GM20431 (cell line): Measurements from ENCODE around the gene DTWD1.
"Not testable (repeated sequence)": the region's sequence is repeated elsewhere in the genome, so short reads cannot be mapped to it uniquely, and the experiment has no call there.

Experiments
- in situ Hi-C: fragments of 300-500 bp; cut with MseI, MboI; formaldehyde crosslinking; loops from one replicate; pipeline ENCODE4 v1.15.0; 2020; ENCODE audit warnings: low sequenced_read_pairs; ENCODE audit not compliant: unreplicated experiment

The DTWD1 gene

DNA sequence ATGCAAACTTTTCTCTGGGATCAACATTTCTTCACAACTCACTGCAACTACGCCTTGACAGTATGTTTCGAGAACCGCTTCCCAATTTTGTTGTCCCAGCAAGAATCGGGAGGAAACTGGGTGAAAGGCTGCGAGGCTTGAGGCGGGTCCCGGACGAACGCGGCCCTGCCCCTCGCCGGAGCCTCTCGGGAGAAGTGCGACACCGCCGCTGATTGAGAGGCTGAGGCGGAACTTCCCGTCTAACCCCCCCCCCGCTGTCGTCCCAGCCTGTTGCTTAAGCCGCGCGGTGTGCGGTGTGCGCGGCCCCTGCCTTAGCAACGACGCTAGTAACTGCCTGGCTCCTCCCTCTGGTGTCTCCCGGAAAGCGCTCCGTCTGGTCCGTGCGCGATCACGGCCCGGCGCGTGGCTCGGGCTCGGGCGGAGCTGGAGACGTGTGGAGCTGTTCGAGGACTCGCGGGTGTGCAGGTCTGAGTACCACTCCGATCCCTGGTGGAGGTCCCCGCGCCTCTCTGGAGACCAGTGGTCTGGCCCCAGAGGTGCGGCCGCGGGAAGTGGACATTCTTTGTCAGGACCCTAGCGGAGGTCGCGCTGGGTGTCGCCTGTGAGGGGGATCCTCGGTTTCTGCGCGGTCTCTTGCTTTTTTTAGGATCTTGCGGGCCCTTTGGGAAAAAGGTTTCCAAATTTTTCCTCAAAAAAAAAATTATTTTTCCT lies at the start of gene DTWD1, which contains the start of gene FAM227B:
Gene DTWD1, plus strand, starts transcription at position 391 of the 711 bp plus-strand sequence. CDS start 4,120 bp downstream, outside the sequence.
Gene FAM227B, minus strand, starts transcription at position 161 of the 711 bp plus-strand sequence. CDS start 5,647 bp downstream, outside the sequence.
- in situ Hi-C loops: no loop called here

- in situ Hi-C loops: no loop called here
Measured at GRCh38 chr15:49573421-49573820, 47.4 kb upstream of the DTWD1 start.

GRCh38 chr15:49589030-49589429 lies 31.8 kb upstream of the DTWD1 start:
- in situ Hi-C loops: no loop called here

- in situ Hi-C loops: not testable (repeated sequence)
Measured at GRCh38 chr15:49592829-49593316, 28.0 kb upstream of the DTWD1 start.

GRCh38 chr15:49604625-49605409 lies 16.0 kb upstream of the DTWD1 start:
- in situ Hi-C loops: no loop called here

DNA sequence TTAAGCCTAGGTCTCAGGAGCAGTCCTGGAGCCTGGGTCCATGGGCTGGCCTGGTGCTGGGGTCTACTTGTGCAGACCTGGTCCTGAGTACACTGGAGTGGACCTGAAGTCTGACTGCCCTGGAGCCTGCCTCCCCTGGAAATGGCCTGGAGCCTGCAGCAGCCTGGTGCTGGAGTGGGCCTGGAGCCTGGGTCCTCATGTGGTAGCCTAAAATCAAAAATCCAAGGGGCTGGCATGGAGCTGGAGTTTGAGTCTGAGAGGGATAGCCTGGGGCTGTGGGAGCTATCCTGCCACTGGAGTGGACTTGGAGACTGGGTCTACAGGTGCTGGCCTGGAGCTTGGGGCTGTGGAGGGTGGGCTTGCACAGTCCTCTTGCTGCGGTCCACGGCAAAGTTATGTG lies 15.3 kb upstream of the DTWD1 start:
- in situ Hi-C loops: no loop called here

- in situ Hi-C loops: no loop called here
Measured at GRCh38 chr15:49606594-49606993, 14.3 kb upstream of the DTWD1 start.

- in situ Hi-C loops: no loop called here
Measured at GRCh38 chr15:49610157-49610918, 10.5 kb upstream of the DTWD1 start.

GRCh38 chr15:49612240-49612639 lies 8.6 kb upstream of the DTWD1 start:
- in situ Hi-C loops: not testable (repeated sequence)

DNA sequence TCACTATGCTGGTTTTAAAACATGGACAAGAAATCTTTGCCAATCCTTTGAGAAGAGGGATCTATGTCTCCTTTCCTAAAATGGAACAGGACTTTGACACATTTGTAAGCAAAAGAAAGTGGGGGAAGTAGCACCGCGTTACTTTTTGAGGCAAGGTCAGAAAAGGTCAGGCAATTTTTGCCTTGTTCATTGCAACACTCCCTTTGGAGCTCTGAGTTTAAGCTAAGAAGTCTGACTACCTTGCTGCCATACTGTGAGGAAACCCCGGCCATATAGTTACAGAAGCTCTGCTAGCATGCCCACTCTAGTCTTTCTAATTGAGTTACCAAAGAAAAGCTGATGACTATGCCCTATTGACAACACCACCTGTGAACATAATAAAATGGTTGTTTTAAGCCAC lies 1.6 kb upstream of the DTWD1 start:
- in situ Hi-C loops: no loop called here

- in situ Hi-C loops: no loop called here
Measured at GRCh38 chr15:49620199-49620598, 649 bp upstream of the DTWD1 start.

GRCh38 chr15:49621401-49621811 lies 558 bp downstream of the DTWD1 start:
- in situ Hi-C loops: no loop called here

DNA sequence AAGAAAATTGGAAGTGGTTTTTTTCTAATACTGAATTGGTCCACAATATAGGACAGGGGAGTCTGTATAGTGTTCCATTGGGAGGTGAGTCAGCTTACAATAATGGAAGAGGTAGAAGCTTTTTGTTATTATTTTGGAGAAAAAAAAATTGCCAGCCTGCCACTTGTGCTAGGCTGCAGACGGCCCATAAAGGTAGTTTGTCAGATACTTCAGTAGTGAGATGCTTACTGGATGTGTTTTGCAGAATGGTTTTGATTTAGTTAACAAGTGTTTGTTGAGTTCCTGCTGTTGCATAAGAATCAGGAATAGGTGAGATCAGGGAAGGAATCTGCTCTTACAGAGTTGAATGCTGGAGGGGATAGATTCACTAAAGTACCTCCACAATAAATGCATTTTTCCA lies 1.0 kb downstream of the DTWD1 start:
- in situ Hi-C loops: no loop called here

GRCh38 chr15:49622561-49622960 lies 1.7 kb downstream of the DTWD1 start:
- in situ Hi-C loops: no loop called here

DNA sequence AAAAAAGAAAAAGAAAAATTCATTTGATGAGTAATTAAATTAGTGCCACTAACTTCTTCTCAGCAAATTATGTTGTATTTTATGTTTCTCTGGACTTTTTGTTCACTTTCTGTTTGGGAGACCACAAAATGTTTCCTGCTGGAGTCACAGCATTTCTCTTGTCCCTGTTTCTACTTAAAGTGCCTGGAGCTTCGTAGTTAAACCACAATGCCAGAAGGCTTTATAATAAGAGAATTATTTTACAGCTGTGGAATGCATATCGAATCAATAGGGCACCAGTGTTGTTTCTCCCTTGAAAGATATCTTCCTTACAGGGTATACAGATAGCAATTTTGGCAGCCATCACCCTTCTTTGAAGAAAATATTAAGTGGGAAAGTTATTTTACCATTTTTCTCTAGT lies 3.2 kb downstream of the DTWD1 start:
- in situ Hi-C loops: no loop called here

DNA sequence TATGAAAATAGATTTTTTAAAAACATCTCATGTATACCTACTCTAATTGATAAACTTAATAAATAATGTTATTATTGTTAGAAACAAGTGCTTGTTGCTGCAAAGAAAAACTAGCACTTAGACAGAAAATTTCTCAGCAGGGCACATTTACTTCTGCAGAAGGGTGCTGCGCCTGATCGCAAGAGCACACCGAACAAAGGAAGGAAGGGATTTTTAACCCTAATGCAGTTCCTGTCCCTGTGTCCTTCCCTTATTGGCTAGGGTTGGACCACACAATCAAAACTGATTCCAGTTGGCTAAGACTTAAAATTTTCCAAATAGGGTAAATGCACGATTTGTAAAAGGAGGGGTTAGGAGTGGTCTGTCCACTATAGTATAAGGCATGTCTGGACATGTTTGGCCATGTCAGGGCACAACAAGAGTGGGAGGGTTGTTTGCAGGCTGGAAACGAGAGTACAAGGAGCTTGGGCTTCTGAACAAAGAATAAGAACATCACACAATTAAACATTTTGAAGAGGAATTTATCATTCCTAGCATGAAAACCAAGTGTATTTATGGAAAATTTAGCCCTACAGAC lies 4.7 kb downstream of the DTWD1 start:
- in situ Hi-C loops: no loop called here

DNA sequence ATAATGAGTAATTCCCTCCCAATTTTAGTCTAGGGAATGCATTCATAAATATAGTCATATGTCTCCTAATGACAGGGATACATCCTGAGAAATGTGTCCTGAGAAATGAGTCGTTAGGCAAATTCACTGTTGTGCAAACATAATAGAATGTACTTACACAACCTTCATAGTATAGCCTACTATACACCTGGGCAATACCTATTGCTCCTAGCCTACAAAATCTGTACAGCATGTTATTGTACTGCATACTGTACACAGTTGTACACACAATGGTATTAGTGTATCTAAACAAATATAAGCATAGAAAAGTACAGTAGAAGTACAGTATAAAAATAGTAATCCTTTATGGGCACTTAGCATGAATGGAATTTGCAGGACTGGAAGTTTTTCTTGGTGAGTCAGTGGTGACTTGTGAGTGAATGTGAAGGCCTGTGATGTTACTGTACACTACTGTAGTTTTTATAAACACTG lies 6.6 kb downstream of the DTWD1 start:
- in situ Hi-C loops: no loop called here

DNA sequence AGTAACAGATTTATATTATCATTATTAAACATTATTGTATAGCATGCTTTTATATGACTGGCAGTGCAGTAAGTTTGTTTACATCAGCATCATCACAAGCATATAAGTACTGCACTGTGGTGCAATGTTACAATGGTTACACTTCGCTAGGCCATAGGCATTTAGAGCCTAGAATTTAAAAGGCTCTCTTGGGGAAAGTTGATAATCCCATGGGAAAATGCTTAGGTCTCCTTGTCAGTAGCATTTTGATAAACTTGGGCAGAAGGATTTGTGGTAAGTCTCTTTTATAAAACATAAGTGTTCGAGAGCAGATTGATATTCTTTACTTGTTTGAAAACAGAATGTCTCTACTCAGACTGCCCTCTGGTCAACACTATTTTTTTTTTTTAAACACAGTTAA lies 7.5 kb downstream of the DTWD1 start:
- in situ Hi-C loops: no loop called here

DNA sequence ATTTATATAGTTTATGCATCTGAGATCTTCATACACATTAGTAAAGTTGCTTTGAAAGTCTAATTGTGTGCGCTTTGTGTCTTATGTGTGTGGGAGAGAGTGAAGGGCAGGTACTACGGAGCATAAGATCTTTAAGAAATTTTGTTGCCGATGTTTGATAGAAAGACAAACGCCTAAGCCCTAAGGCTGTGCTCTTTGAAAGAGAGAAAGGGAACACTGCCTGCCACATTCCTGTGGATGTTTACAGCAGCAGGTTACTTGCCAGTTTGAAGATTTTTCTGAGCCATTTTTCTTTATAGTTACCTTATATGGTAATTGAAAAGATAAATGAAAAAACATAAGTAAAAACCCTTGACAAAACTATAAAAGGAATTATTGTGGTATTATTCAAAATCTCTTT lies 17.0 kb downstream of the DTWD1 start:
- in situ Hi-C loops: no loop called here

- in situ Hi-C loops: no loop called here
Measured at GRCh38 chr15:49644364-49644794, 23.5 kb downstream of the DTWD1 start.
